A549 (cell line): ENCODE data around the gene SEPTIN3. TPM values are rescaled to one million over a fixed set of nuclear protein-coding genes. Genes with fewer than 3 reads are reported as not detected.
A peak's percentile ranks its signal among the peaks of the same experiment; 100 is the strongest.

ENCODE experiments used
- ATAC-seq, 2 experiments: fragments of 200-7000 bp in 1 of 2; fragments of >200 bp in 1 of 2; cut with Nextera tagmentation in 1 of 2; cut with Tn5 transposase in 1 of 2; 3 replicates each; pipeline versions ENCODE4 v1.8.0 to v1.9.1; 2018 to 2020; ENCODE audit warnings: mild to moderate bottlenecking in 1 of 2, moderate library complexity in 1 of 2
- CTCF ChIA-PET: fragments of 300-600 bp; sonication (Branson Sonifier 250); formaldehyde crosslinking; extraction: SDS; loops from one replicate; lab custom pipeline; 2021; ENCODE audit warnings: antibody characterized with exemption, inconsistent platforms; lab: Yijun Ruan, JAX
- POLR2A ChIA-PET: fragments of 350-600 bp; formaldehyde crosslinking; extraction: SDS; loops from one replicate; lab custom pipeline; 2021; ENCODE audit warnings: antibody characterized with exemption, inconsistent platforms; lab: Yijun Ruan, JAX
- DNase-seq, 2 experiments: peaks; one replicate each; pipeline versions ENCODE4 v3.0.0 to v3.0.0-alpha.2; 2011 to 2016; ENCODE audit warnings: low read depth in 1 of 2, low spot score in 1 of 2
- FAIRE-seq: peaks from 2 replicates; lab custom pipeline; 2011; peaks lifted over from hg19 to GRCh38; lab: Jason Lieb, UNC
- H3K27ac ChIP-seq, 2 experiments: fragments of >200 bp; sonication (Bioruptor Twin); formaldehyde crosslinking; 3 replicates each; pipeline ENCODE4 v1.5.1; 2016 to 2017
- H3K4me1 ChIP-seq: fragments of >200 bp; sonication (Bioruptor Twin); formaldehyde crosslinking; 3 replicates; pipeline ENCODE4 v1.6.1; 2016
- H3K4me2 ChIP-seq: fragments of >200 bp; sonication (Bioruptor Twin); formaldehyde crosslinking; 3 replicates; pipeline ENCODE4 v1.6.1; 2016
- H3K4me3 ChIP-seq: fragments of >200 bp; sonication (Bioruptor Twin); formaldehyde crosslinking; 3 replicates; pipeline ENCODE4 v1.5.1; 2016
- H3K9me3 ChIP-seq: fragments of >200 bp; sonication (Bioruptor Twin); formaldehyde crosslinking; 3 replicates; pipeline ENCODE4 v1.6.1; 2016
- CEBPB ChIP-seq, 2 experiments: fragments of >200 bp in 1 of 2; sonication (Bioruptor Twin) in 1 of 2; formaldehyde crosslinking in 1 of 2; IDR thresholded peaks; 2 replicates each; pipeline ENCODE4 v1.6.1; 2012 to 2016
- CTCF ChIP-seq: fragments of >200 bp; sonication (Bioruptor Twin); formaldehyde crosslinking; IDR thresholded peaks from 3 replicates; pipeline ENCODE4 v1.5.1; 2016
- ESRRA ChIP-seq: fragments of 150-350 bp; IDR thresholded peaks from 2 replicates; pipeline ENCODE4 v1.6.1; 2014; ENCODE audit warnings: mild to moderate bottlenecking, low read length, borderline replicate concordance
- FOSB ChIP-seq: fragments of 250-450 bp; sonication (Bioruptor Pico); IDR thresholded peaks from 2 replicates; pipeline ENCODE4 v1.5.0; 2020; ENCODE audit warnings: mild to moderate bottlenecking, moderate library complexity
- HOXA7 ChIP-seq: fragments of 250-450 bp; sonication (Bioruptor Pico); IDR thresholded peaks from 2 replicates; pipeline ENCODE4 v1.5.0; 2020; ENCODE audit warnings: mild to moderate bottlenecking, moderate library complexity
- KDM1A ChIP-seq: fragments of 200-600 bp; sonication (generic); IDR thresholded peaks from 2 replicates; pipeline ENCODE4 v1.6.1; 2016; ENCODE audit warnings: low read depth, mild to moderate bottlenecking
- MAX ChIP-seq: IDR thresholded peaks from 2 replicates; pipeline ENCODE4 v1.6.1; 2012
- MAZ ChIP-seq: fragments of 150-350 bp; IDR thresholded peaks from 2 replicates; pipeline ENCODE4 v1.6.1; 2014; ENCODE audit warnings: antibody characterized with exemption, low read depth, low read length, borderline replicate concordance
- PBX3 ChIP-seq: IDR thresholded peaks from 2 replicates; pipeline ENCODE4 v1.6.1; 2012
- RAD21 ChIP-seq, 2 experiments: fragments of >200 bp in 1 of 2; sonication (Bioruptor Twin) in 1 of 2; formaldehyde crosslinking in 1 of 2; IDR thresholded peaks in 1 of 2; conservative IDR thresholded peaks in 1 of 2; 2 replicates in 1 of 2; 3 replicates in 1 of 2; pipeline ENCODE4 v1.6.1; 2012 to 2018; ENCODE audit warnings: inconsistent platforms in 1 of 2
- SMC3 ChIP-seq: fragments of >200 bp; sonication (Bioruptor Twin); formaldehyde crosslinking; IDR thresholded peaks from 3 replicates; pipeline ENCODE4 v1.6.1; 2018; ENCODE audit warnings: inconsistent platforms
- TFCP2L1 ChIP-seq: fragments of 250-450 bp; sonication (Bioruptor Pico); IDR thresholded peaks from 2 replicates; pipeline ENCODE4 v1.5.0; 2021; ENCODE audit warnings: mild to moderate bottlenecking
- WGBS: methylation state at CpG from one replicate; pipeline ENCODE4 v1.1.6; 2017; ENCODE audit errors: missing lambda C conversion rate; 5-methylcytosine and 5-hydroxymethylcytosine counted together
- polyA plus RNA-seq, 4 experiments: library from polyadenylated mRNA; depleted of rRNA in 3 of 4; stranded (reverse); fragments of >200 nt; fragmentation: RNase III in 1 of 4; extraction: RNeasy Plus Mini Kit Qiagen cat#74134 plus additional on column Dnase treatment in 1 of 4; gene quantifications; 2 replicates in 3 of 4; 3 replicates in 1 of 4; pipeline ENCODE4 v1.2.3, GENCODE V29; 2011 to 2017

The SEPTIN3 gene
- polyA plus RNA-seq, 2 of the 4 experiments (the other 2 are of a cell fraction): 1.1 to 1.3 TPM

GRCh38 chr22:41925783-41926460 lies 43.3 kb upstream of the SEPTIN3 start:
- Histone ChIP-seq H3K9me3 (no peaks in the 10 kb centered on the region), H3K27ac (peak overlapping the region; percentile 74 to 90), H3K4me1 (no peaks in the 10 kb centered on the region), H3K4me2 (peak overlapping the region; percentile 97), H3K4me3 (peak overlapping the region; percentile 64)
- CTCF ChIA-PET: interaction anchor here (0.6 to 4.3 kb wide), 27 partner anchors 8 to 731 kb away, joined by 3 to 50 read pairs (median 3); partner anchors contain the start of gene SHISA8
- ATAC-seq: peak; percentile 76 to 81
- POLR2A ChIA-PET: interaction anchor here (0.6 to 1.1 kb wide), 4 partner anchors 9 to 259 kb away, joined by 3 to 6 read pairs (median 3); partner anchors contain the start of gene WBP2NL
- peak in 1 of 2 experiments; percentile 48 for DNase-seq
- peak; percentile 71 for TF ChIP-seq CTCF
- no peak for TF ChIP-seq KDM1A
- no peak for TF ChIP-seq CEBPB (IDR thresholded peaks at IDR 0.05)
- peak; percentile 31; the same call in 1 of the 3 replicates for TF ChIP-seq SMC3
- no peak for TF ChIP-seq HOXA7
- TF ChIP-seq RAD21 (conservative IDR thresholded peaks at IDR 0.05 in 1 of 2, IDR thresholded peaks at IDR 0.05 in 1 of 2): no peak; a peak in 1 of 5 replicates
- no peak for TF ChIP-seq TFCP2L1
- TF ChIP-seq MAX: no peak
- no peak for FAIRE-seq
- WGBS: 38% methylated on average over 6 of the region's 48 CpGs

- no peak overlapping the region for H3K27ac ChIP-seq
- no peak overlapping the region for H3K4me3 ChIP-seq
- TF ChIP-seq PBX3 (no peak), ESRRA (no peak), FOSB (CRISPR knock-in tag) (no peak), MAZ (no peak)
- no peaks in the 10 kb centered on the region for H3K9me3 ChIP-seq
- ChIA-PET CTCF (interaction anchor here (1.2 to 2.5 kb wide), 3 partner anchors 12 to 105 kb away, joined by 6 to 15 read pairs (median 14); partner anchors contain the start of gene SHISA8), POLR2A (no interaction called here)
- no peaks in the 10 kb centered on the region for H3K4me1 ChIP-seq
- peak in 1 of 2 experiments; percentile 5; a peak in 2 of 6 replicates for ATAC-seq
- 71% methylated on average over 6 of the region's 6 CpGs for WGBS
- no peak for DNase-seq
- no peak for FAIRE-seq
- no peak overlapping the region for H3K4me2 ChIP-seq
These were observed 41.4 kb upstream of the SEPTIN3 start for GRCh38 chr22:41927813-41928212.

- TF ChIP-seq FOSB (CRISPR knock-in tag) (no peak), MAX (no peak), PBX3 (no peak)
- no peak overlapping the region for H3K4me3 ChIP-seq
- WGBS: 74% methylated on average over 8 of the region's 14 CpGs
- H3K9me3 ChIP-seq: no peaks in the 10 kb centered on the region
- no peak overlapping the region for H3K27ac ChIP-seq
- peak in 1 of 2 experiments; percentile 8; a peak in 3 of 6 replicates for ATAC-seq
- no peaks in the 10 kb centered on the region for H3K4me1 ChIP-seq
- no peak overlapping the region for H3K4me2 ChIP-seq
- CTCF ChIA-PET: interaction anchor here (1.2 to 2.0 kb wide), 2 partner anchors 12 to 106 kb away, joined by 6 to 14 read pairs; no protein-coding TSS in a partner anchor
- no peak for DNase-seq
- POLR2A ChIA-PET: no interaction called here
- FAIRE-seq: no peak
These were observed 40.4 kb upstream of the SEPTIN3 start for GRCh38 chr22:41928593-41929417.
